C4-2B (cell line): ENCODE measurements around the gene SLC9A9.

ENCODE experiments used
- ZFX ChIP-seq: fragments of 450-650 bp; IDR thresholded peaks from 2 replicates; pipeline ENCODE4 v1.6.1; 2017
- TF ChIP-seq, protein P1 (sequence below): fragments of 450-650 bp; conservative IDR thresholded peaks from 2 replicates; pipeline ENCODE4 v1.5.1; 2017; ENCODE audit warnings: mild to moderate bottlenecking

DNA sequence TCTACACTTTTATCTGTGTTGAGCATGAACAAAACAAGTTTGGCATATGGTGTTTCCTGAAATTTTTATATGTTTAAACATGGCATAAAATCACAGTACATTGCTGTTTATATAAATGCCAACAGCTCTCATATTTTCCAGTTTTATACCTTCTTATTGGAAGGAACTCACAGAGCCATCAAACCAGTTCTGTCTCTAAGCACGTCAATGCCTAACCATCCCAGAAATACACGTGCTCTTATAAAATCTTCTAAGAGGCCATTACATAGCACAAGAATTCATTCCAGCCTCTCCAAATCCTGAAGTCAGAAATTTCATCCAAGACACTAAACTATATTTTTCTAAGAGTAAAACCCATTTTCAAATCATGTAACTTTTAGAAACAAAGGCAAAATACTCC lies 20.8 kb downstream of the SLC9A9 start:
- TF ChIP-seq, protein P1, sequence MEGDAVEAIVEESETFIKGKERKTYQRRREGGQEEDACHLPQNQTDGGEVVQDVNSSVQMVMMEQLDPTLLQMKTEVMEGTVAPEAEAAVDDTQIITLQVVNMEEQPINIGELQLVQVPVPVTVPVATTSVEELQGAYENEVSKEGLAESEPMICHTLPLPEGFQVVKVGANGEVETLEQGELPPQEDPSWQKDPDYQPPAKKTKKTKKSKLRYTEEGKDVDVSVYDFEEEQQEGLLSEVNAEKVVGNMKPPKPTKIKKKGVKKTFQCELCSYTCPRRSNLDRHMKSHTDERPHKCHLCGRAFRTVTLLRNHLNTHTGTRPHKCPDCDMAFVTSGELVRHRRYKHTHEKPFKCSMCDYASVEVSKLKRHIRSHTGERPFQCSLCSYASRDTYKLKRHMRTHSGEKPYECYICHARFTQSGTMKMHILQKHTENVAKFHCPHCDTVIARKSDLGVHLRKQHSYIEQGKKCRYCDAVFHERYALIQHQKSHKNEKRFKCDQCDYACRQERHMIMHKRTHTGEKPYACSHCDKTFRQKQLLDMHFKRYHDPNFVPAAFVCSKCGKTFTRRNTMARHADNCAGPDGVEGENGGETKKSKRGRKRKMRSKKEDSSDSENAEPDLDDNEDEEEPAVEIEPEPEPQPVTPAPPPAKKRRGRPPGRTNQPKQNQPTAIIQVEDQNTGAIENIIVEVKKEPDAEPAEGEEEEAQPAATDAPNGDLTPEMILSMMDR: no peak
- TF ChIP-seq ZFX: no peak
